OCI-LY1 (cell line): Measurements from ENCODE around the gene PI4KA.
"Not testable (repeated sequence)": the region's sequence is repeated elsewhere in the genome, so short reads cannot be mapped to it uniquely, and the experiment has no call there.

Experiments
- H2AFZ ChIP-seq: fragments of 200-600 bp; sonication (generic), shearing (Covaris generic); 2 replicates; pipeline ENCODE4 v1.6.0; 2014; ENCODE audit warnings: antibody characterized with exemption, mild to moderate bottlenecking, low read length
- H3F3A ChIP-seq: fragments of 200-600 bp; sonication (generic), shearing (Covaris generic); 2 replicates; pipeline ENCODE4 v1.6.0; 2014; ENCODE audit warnings: mild to moderate bottlenecking, antibody characterized with exemption, low read length, moderate library complexity; ENCODE audit not compliant: insufficient read depth
- H3K27ac ChIP-seq: fragments of 200-600 bp; sonication (generic); 2 replicates; pipeline ENCODE4 v1.5.1; 2014; ENCODE audit warnings: low read length, mixed run types, mild to moderate bottlenecking, low read depth; ENCODE audit not compliant: poor library complexity, severe bottlenecking
- H3K27me3 ChIP-seq: fragments of 200-600 bp; sonication (generic); 2 replicates; pipeline ENCODE4 v1.6.0; 2014; ENCODE audit warnings: antibody characterized with exemption, mild to moderate bottlenecking, low read length, moderate library complexity; ENCODE audit not compliant: insufficient read depth
- H3K36me3 ChIP-seq: fragments of 200-600 bp; sonication (generic); 2 replicates; pipeline ENCODE4 v1.6.1; 2014; ENCODE audit warnings: mild to moderate bottlenecking, antibody characterized with exemption, low read length, moderate library complexity, mixed read lengths; ENCODE audit not compliant: insufficient read depth
- H3K4me1 ChIP-seq: fragments of 200-600 bp; sonication (generic); 2 replicates; pipeline ENCODE4 v1.5.1; 2014; ENCODE audit warnings: mild to moderate bottlenecking, low read length, moderate library complexity; ENCODE audit not compliant: insufficient read depth, severe bottlenecking
- H3K4me2 ChIP-seq: fragments of 200-600 bp; sonication (generic), shearing (Covaris generic); 2 replicates; pipeline ENCODE4 v1.6.1; 2014; ENCODE audit warnings: low read length
- H3K4me3 ChIP-seq: fragments of 200-600 bp; sonication (generic); 2 replicates; pipeline ENCODE4 v1.5.1; 2014; ENCODE audit warnings: low read length, low read depth, mild to moderate bottlenecking, mixed read lengths; ENCODE audit not compliant: poor library complexity, severe bottlenecking
- H3K79me2 ChIP-seq: fragments of 200-600 bp; shearing (Covaris generic); 2 replicates; pipeline ENCODE4 v1.6.1; 2016; ENCODE audit warnings: mixed run types, low read length, mixed read lengths; ENCODE audit not compliant: insufficient read depth
- H3K9ac ChIP-seq: fragments of 200-600 bp; sonication (generic), shearing (Covaris generic); 2 replicates; pipeline ENCODE4 v1.6.1; 2014; ENCODE audit warnings: mild to moderate bottlenecking, low read length, mixed read lengths
- H3K9me2 ChIP-seq: fragments of 200-600 bp; sonication (generic), shearing (Covaris generic); 2 replicates; pipeline ENCODE4 v1.6.1; 2014; ENCODE audit warnings: low read depth, mild to moderate bottlenecking, low read length, mixed read lengths
- H3K9me3 ChIP-seq: fragments of 200-600 bp; shearing (Covaris generic); 2 replicates; pipeline ENCODE4 v1.6.1; 2014; ENCODE audit warnings: low read length, mixed read lengths
- H4K20me1 ChIP-seq: fragments of 200-600 bp; sonication (generic), shearing (Covaris generic); 2 replicates; pipeline ENCODE4 v1.6.0; 2016; ENCODE audit warnings: mild to moderate bottlenecking, low read length; ENCODE audit not compliant: insufficient read depth
- CTCF ChIP-seq: fragments of 200-600 bp; sonication (generic), shearing (Covaris generic); IDR thresholded peaks from 2 replicates; pipeline ENCODE4 v1.5.1; 2017; ENCODE audit warnings: mild to moderate bottlenecking, antibody characterized with exemption, low read length, moderate library complexity, mixed read lengths
- EZH2 ChIP-seq: fragments of 200-600 bp; sonication (generic), shearing (Covaris generic); IDR thresholded peaks from 2 replicates; pipeline ENCODE4 v1.8.0; 2017; ENCODE audit warnings: borderline replicate concordance, mixed run types, mild to moderate bottlenecking, antibody characterized with exemption, low read length, moderate library complexity, mixed read lengths

Gene PI4KA

GRCh38 chr22:20833225-20833665, 25.4 kb downstream of the PI4KA start:
- Histone ChIP-seq H3K27ac (no peak overlapping the region), H3K79me2 (peaks cover 13% of the 10 kb centered on the region), H4K20me1 (no peaks in the 10 kb centered on the region), H3K9me2 (no peaks in the 10 kb centered on the region), H3K9ac (no peak overlapping the region), H3F3A (no peaks in the 10 kb centered on the region), H2AFZ (no peak overlapping the region), H3K9me3 (no peaks in the 10 kb centered on the region), H3K4me3 (no peak overlapping the region), H3K4me2 (no peak overlapping the region), H3K4me1 (no peaks in the 10 kb centered on the region), H3K27me3 (no peaks in the 10 kb centered on the region), H3K36me3 (peaks cover 57% of the 10 kb centered on the region)
- TF ChIP-seq EZH2, result no peak
- no peak for TF ChIP-seq CTCF

GRCh38 chr22:20829491-20830134, 29.0 kb downstream of the PI4KA start:
- Histone ChIP-seq H3K27ac (no peak overlapping the region), H3F3A (no peaks in the 10 kb centered on the region), H3K4me1 (no peaks in the 10 kb centered on the region), H3K9ac (no peak overlapping the region), H3K36me3 (peaks cover 58% of the 10 kb centered on the region), H3K27me3 (no peaks in the 10 kb centered on the region), H3K4me3 (no peak overlapping the region), H2AFZ (no peak overlapping the region), H4K20me1 (no peaks in the 10 kb centered on the region), H3K4me2 (no peak overlapping the region), H3K9me3 (no peaks in the 10 kb centered on the region), H3K79me2 (no peaks in the 10 kb centered on the region), H3K9me2 (no peaks in the 10 kb centered on the region)
- TF ChIP-seq CTCF (no peak), EZH2 (no peak)

GRCh38 chr22:20826373-20827152, 32.0 kb downstream of the PI4KA start:
- not testable (repeated sequence) for H3K9me2 ChIP-seq, H3K4me2 ChIP-seq, H3K27me3 ChIP-seq, H3K9me3 ChIP-seq, H4K20me1 ChIP-seq, H3K27ac ChIP-seq, H3K79me2 ChIP-seq, H2AFZ ChIP-seq, H3K9ac ChIP-seq, H3K4me1 ChIP-seq, H3K4me3 ChIP-seq, H3F3A ChIP-seq
- H3K36me3 ChIP-seq, result peaks cover 48% of the 10 kb centered on the region
